T-helper 1 cell treated with Interleukin-12 subunit alpha and Interleukin-12 subunit beta and Interleukin-4 antibody, amounts not matched to agents 30 μg/mL and 1 μg/mL, for 36 hours (primary cell): ENCODE measurements around the gene SNCAIP.

Source experiments
- H3K27ac Mint-ChIP-seq: one replicate; pipeline ENCODE4 v1.8.0; 2021; ENCODE audit warnings: mild to moderate bottlenecking, mixed read lengths
- H3K27me3 Mint-ChIP-seq: one replicate; pipeline ENCODE4 v1.8.0; 2021; ENCODE audit warnings: low read depth, mixed read lengths
- H3K36me3 Mint-ChIP-seq: one replicate; pipeline ENCODE4 v1.8.0; 2021; ENCODE audit warnings: low read depth, mixed read lengths
- H3K4me1 Mint-ChIP-seq: one replicate; pipeline ENCODE4 v1.8.0; 2021; ENCODE audit warnings: low read depth, mixed read lengths
- H3K4me3 Mint-ChIP-seq: one replicate; pipeline ENCODE4 v1.8.0; 2021; ENCODE audit warnings: mild to moderate bottlenecking, moderate library complexity, mixed read lengths
- H3K9me3 Mint-ChIP-seq: one replicate; pipeline ENCODE4 v1.8.0; 2021; ENCODE audit warnings: mixed read lengths

Gene SNCAIP

GRCh38 chr5:122311961-122312590 is at the start of gene SNCAIP:
Gene SNCAIP, plus strand, starts transcription at chr5:122312237. Its CDS starts 78,898 bp downstream, at chr5:122391135.
- Mint-ChIP-seq H3K27me3 (peaks cover 59% of the 10 kb centered on the region), H3K4me3 (no peak within 1 kb of the TSS), H3K36me3 (no peaks in the 10 kb centered on the region), H3K27ac (no peak within 1 kb of the TSS), H3K9me3 (no peaks in the 10 kb centered on the region), H3K4me1 (no peaks in the 10 kb centered on the region)

GRCh38 chr5:122263352-122264030 is 48.5 kb upstream of the SNCAIP start:
- Mint-ChIP-seq H3K27ac (no peak overlapping the region), H3K36me3 (no peaks in the 10 kb centered on the region), H3K27me3 (no peaks in the 10 kb centered on the region), H3K9me3 (peaks cover 3% of the 10 kb centered on the region), H3K4me1 (no peaks in the 10 kb centered on the region), H3K4me3 (no peak overlapping the region)

- H3K4me1 Mint-ChIP-seq = no peaks in the 10 kb centered on the region
- H3K36me3 Mint-ChIP-seq = no peaks in the 10 kb centered on the region
- H3K27me3 Mint-ChIP-seq = no peaks in the 10 kb centered on the region
- H3K27ac Mint-ChIP-seq = no peak overlapping the region
- peaks cover 3% of the 10 kb centered on the region for H3K9me3 Mint-ChIP-seq
- H3K4me3 Mint-ChIP-seq = no peak overlapping the region
Measured at GRCh38 chr5:122264610-122265009, 47.4 kb upstream of the SNCAIP start.

- Mint-ChIP-seq H3K4me3 (no peak overlapping the region), H3K27me3 (no peaks in the 10 kb centered on the region), H3K36me3 (no peaks in the 10 kb centered on the region), H3K4me1 (no peaks in the 10 kb centered on the region), H3K9me3 (peaks cover 3% of the 10 kb centered on the region), H3K27ac (no peak overlapping the region)
Measured at GRCh38 chr5:122267185-122267584, 44.9 kb upstream of the SNCAIP start.

GRCh38 chr5:122273696-122274095 is 38.3 kb upstream of the SNCAIP start:
- H3K27me3 Mint-ChIP-seq = no peaks in the 10 kb centered on the region
- no peak overlapping the region for H3K27ac Mint-ChIP-seq
- H3K4me1 Mint-ChIP-seq = no peaks in the 10 kb centered on the region
- peaks cover 4% of the 10 kb centered on the region for H3K9me3 Mint-ChIP-seq
- no peaks in the 10 kb centered on the region for H3K36me3 Mint-ChIP-seq
- no peak overlapping the region for H3K4me3 Mint-ChIP-seq

- Mint-ChIP-seq H3K36me3 (no peaks in the 10 kb centered on the region), H3K9me3 (peaks cover 4% of the 10 kb centered on the region), H3K4me1 (no peaks in the 10 kb centered on the region)
Measured at GRCh38 chr5:122283592-122283991, 28.4 kb upstream of the SNCAIP start.

GRCh38 chr5:122286541-122286940 is 25.5 kb upstream of the SNCAIP start:
- Mint-ChIP-seq H3K27ac (no peak overlapping the region), H3K4me1 (no peaks in the 10 kb centered on the region), H3K36me3 (no peaks in the 10 kb centered on the region), H3K4me3 (no peak overlapping the region), H3K27me3 (no peaks in the 10 kb centered on the region), H3K9me3 (peaks cover 4% of the 10 kb centered on the region)

More at GRCh38 chr5:122283592-122283991, 28.4 kb upstream of the SNCAIP start:
- Mint-ChIP-seq H3K27me3 (no peaks in the 10 kb centered on the region), H3K27ac (no peak overlapping the region), H3K4me3 (no peak overlapping the region)

- no peak overlapping the region for H3K4me3 Mint-ChIP-seq
- H3K4me1 Mint-ChIP-seq = no peaks in the 10 kb centered on the region
- peaks cover 2% of the 10 kb centered on the region for H3K9me3 Mint-ChIP-seq
- no peaks in the 10 kb centered on the region for H3K27me3 Mint-ChIP-seq
- H3K27ac Mint-ChIP-seq = no peak overlapping the region
- H3K36me3 Mint-ChIP-seq = no peaks in the 10 kb centered on the region
Measured at GRCh38 chr5:122287101-122287500, 24.9 kb upstream of the SNCAIP start.

GRCh38 chr5:122291000-122291901 is 20.8 kb upstream of the SNCAIP start:
- Mint-ChIP-seq H3K4me3 (no peak overlapping the region), H3K4me1 (no peaks in the 10 kb centered on the region), H3K27ac (no peak overlapping the region), H3K9me3 (no peaks in the 10 kb centered on the region), H3K36me3 (no peaks in the 10 kb centered on the region), H3K27me3 (no peaks in the 10 kb centered on the region)

- Mint-ChIP-seq H3K27me3 (no peaks in the 10 kb centered on the region), H3K4me3 (no peak overlapping the region), H3K4me1 (no peaks in the 10 kb centered on the region), H3K36me3 (no peaks in the 10 kb centered on the region), H3K9me3 (no peaks in the 10 kb centered on the region), H3K27ac (no peak overlapping the region)
Measured at GRCh38 chr5:122292332-122292731, 19.7 kb upstream of the SNCAIP start.

GRCh38 chr5:122295138-122295537 is 16.9 kb upstream of the SNCAIP start:
- Mint-ChIP-seq H3K9me3 (no peaks in the 10 kb centered on the region), H3K4me3 (no peak overlapping the region), H3K27ac (no peak overlapping the region), H3K36me3 (no peaks in the 10 kb centered on the region), H3K27me3 (no peaks in the 10 kb centered on the region), H3K4me1 (no peaks in the 10 kb centered on the region)

- H3K27ac Mint-ChIP-seq = no peak overlapping the region
- no peaks in the 10 kb centered on the region for H3K9me3 Mint-ChIP-seq
- H3K36me3 Mint-ChIP-seq = no peaks in the 10 kb centered on the region
- H3K4me3 Mint-ChIP-seq = no peak overlapping the region
- no peaks in the 10 kb centered on the region for H3K4me1 Mint-ChIP-seq
- H3K27me3 Mint-ChIP-seq = no peaks in the 10 kb centered on the region
Measured at GRCh38 chr5:122296871-122297270, 15.2 kb upstream of the SNCAIP start.

- Mint-ChIP-seq H3K4me3 (no peak overlapping the region), H3K27me3 (no peaks in the 10 kb centered on the region), H3K27ac (no peak overlapping the region), H3K4me1 (no peaks in the 10 kb centered on the region), H3K36me3 (no peaks in the 10 kb centered on the region), H3K9me3 (no peaks in the 10 kb centered on the region)
Measured at GRCh38 chr5:122297587-122298298, 14.3 kb upstream of the SNCAIP start.

GRCh38 chr5:122300374-122300773 is 11.7 kb upstream of the SNCAIP start:
- H3K9me3 Mint-ChIP-seq = no peaks in the 10 kb centered on the region
- no peaks in the 10 kb centered on the region for H3K4me1 Mint-ChIP-seq
- no peak overlapping the region for H3K4me3 Mint-ChIP-seq
- H3K36me3 Mint-ChIP-seq = no peaks in the 10 kb centered on the region
- H3K27me3 Mint-ChIP-seq = no peaks in the 10 kb centered on the region
- no peak overlapping the region for H3K27ac Mint-ChIP-seq
